ENCODE data around the gene PSME2. TPM values are rescaled to one million over a fixed set of nuclear protein-coding genes. Genes with fewer than 3 reads are reported as not detected.

Gene PSME2
- total RNA-seq, 1 experiment from 2014 or later, result 172 TPM

DNA sequence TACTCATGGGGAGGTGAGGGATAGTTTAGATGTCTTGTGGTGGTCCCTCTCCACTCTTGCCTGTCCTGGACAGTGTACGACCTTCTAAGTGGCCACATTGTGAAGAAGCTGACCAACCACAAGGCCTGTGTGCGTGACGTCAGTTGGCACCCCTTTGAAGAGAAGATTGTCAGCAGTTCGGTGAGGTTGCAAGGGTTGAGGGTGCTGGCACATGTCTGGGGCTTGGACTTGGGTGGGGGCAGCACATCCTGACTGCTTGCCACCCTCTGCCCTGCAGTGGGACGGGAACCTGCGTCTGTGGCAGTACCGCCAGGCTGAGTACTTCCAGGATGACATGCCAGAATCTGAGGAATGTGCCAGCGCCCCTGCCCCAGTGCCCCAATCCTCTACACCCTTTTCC lies 23.5 kb downstream of the PSME2 start:
- H3K4me3 ChIP-seq (ENCODE audit: low read depth, low read length, poor library complexity, severe bottlenecking), result no peak overlapping the region
- no peak for DNase-seq (ENCODE audit: low spot score)
- no peaks in the 10 kb centered on the region for H3K9me3 ChIP-seq (ENCODE audit: low read depth, low read length, poor library complexity, severe bottlenecking)
- intact Hi-C loops (cut with micrococcal nuclease; ENCODE audit: unreplicated experiment), result no loop called here
- no peak overlapping the region for H3K27ac ChIP-seq (ENCODE audit: low read depth, low read length, poor library complexity, severe bottlenecking)
- H3K36me3 ChIP-seq (ENCODE audit: insufficient read depth, low read length, poor library complexity, severe bottlenecking), result peaks cover 28% of the 10 kb centered on the region
- no TSS peak for BruUV-seq (replicated peaks)
- H3K4me1 ChIP-seq (ENCODE audit: insufficient read depth, low read length, poor library complexity, severe bottlenecking), result no peaks in the 10 kb centered on the region
- TF ChIP-seq, protein P1, sequence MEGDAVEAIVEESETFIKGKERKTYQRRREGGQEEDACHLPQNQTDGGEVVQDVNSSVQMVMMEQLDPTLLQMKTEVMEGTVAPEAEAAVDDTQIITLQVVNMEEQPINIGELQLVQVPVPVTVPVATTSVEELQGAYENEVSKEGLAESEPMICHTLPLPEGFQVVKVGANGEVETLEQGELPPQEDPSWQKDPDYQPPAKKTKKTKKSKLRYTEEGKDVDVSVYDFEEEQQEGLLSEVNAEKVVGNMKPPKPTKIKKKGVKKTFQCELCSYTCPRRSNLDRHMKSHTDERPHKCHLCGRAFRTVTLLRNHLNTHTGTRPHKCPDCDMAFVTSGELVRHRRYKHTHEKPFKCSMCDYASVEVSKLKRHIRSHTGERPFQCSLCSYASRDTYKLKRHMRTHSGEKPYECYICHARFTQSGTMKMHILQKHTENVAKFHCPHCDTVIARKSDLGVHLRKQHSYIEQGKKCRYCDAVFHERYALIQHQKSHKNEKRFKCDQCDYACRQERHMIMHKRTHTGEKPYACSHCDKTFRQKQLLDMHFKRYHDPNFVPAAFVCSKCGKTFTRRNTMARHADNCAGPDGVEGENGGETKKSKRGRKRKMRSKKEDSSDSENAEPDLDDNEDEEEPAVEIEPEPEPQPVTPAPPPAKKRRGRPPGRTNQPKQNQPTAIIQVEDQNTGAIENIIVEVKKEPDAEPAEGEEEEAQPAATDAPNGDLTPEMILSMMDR (conservative IDR thresholded peaks at IDR 0.05; ENCODE audit: low read depth, low read length), result no peak
- no peak for TF ChIP-seq EZH2 (IDR thresholded peaks at IDR 0.05; ENCODE audit: borderline replicate concordance, low read depth, low read length, poor library complexity, severe bottlenecking)
- ChIA-PET CTCF (no interaction called here), POLR2A (ENCODE audit: low non-redundant PET) (no interaction called here)
- H3K27me3 ChIP-seq (replicated peaks; ENCODE audit: insufficient read depth, low read depth, low read length, poor library complexity), result no peaks in the 10 kb centered on the region

DNA sequence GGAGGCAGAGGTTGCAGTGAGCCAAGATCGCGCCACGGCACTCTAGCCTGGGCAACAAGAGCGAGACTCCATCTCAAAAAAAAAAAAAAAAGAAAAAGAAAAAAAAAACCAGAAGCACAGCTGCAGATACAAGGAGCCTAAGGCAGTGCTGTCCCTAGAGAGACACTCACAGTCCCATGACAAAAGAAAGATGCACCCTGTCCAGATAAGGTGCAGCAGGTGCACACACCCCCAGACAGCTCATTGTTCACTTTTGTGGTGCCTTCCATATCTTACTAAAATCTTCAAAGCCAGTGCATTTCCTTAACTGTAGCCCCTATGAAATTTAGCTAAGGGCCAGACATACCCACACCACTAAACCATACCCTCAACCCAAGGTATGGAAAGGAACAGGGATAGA lies 24.0 kb downstream of the PSME2 start:
- Histone ChIP-seq H3K4me1 (ENCODE audit: insufficient read depth, low read length, poor library complexity, severe bottlenecking) (no peaks in the 10 kb centered on the region), H3K36me3 (ENCODE audit: insufficient read depth, low read length, poor library complexity, severe bottlenecking) (peaks cover 32% of the 10 kb centered on the region), H3K9me3 (ENCODE audit: low read depth, low read length, poor library complexity, severe bottlenecking) (no peaks in the 10 kb centered on the region), H3K4me3 (ENCODE audit: low read depth, low read length, poor library complexity, severe bottlenecking) (no peak overlapping the region), H3K27me3 (replicated peaks; ENCODE audit: insufficient read depth, low read depth, low read length, poor library complexity) (no peaks in the 10 kb centered on the region), H3K27ac (ENCODE audit: low read depth, low read length, poor library complexity, severe bottlenecking) (no peak overlapping the region)
- BruUV-seq (replicated peaks), result no TSS peak
- no peak for DNase-seq (ENCODE audit: low spot score)
- TF ChIP-seq EZH2 (IDR thresholded peaks at IDR 0.05; ENCODE audit: borderline replicate concordance, low read depth, low read length, poor library complexity, severe bottlenecking), result no peak
- TF ChIP-seq, protein P1 (conservative IDR thresholded peaks at IDR 0.05; ENCODE audit: low read depth, low read length), result no peak
- POLR2A ChIA-PET (ENCODE audit: low non-redundant PET), result no interaction called here
- intact Hi-C loops (cut with micrococcal nuclease; ENCODE audit: unreplicated experiment), result no loop called here
- CTCF ChIA-PET, result no interaction called here

DNA sequence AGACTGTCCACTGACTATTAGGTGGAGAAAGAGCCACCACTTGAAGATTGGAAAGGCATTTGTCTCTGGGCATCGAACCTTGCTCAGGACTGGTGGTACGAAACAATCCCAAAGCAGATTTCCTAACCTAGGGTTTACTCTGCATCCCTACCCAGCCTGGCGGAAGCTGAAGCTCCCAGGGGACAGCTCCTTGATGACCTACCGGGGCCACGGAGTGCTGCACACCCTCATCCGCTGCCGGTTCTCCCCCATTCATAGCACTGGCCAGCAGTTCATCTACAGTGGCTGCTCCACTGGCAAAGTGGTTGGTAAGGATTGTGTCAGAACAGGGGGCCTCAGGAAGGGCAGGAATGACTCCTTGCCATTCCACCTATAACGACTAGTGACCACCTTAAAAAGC lies 25.2 kb downstream of the PSME2 start:
- Histone ChIP-seq H3K27me3 (replicated peaks; ENCODE audit: insufficient read depth, low read depth, low read length, poor library complexity) (no peaks in the 10 kb centered on the region), H3K4me1 (ENCODE audit: insufficient read depth, low read length, poor library complexity, severe bottlenecking) (peaks cover under 1% of the 10 kb centered on the region), H3K4me3 (ENCODE audit: low read depth, low read length, poor library complexity, severe bottlenecking) (no peak overlapping the region), H3K36me3 (ENCODE audit: insufficient read depth, low read length, poor library complexity, severe bottlenecking) (peaks cover 32% of the 10 kb centered on the region), H3K27ac (ENCODE audit: low read depth, low read length, poor library complexity, severe bottlenecking) (no peak overlapping the region), H3K9me3 (ENCODE audit: low read depth, low read length, poor library complexity, severe bottlenecking) (no peaks in the 10 kb centered on the region)
- TF ChIP-seq, protein P1 (conservative IDR thresholded peaks at IDR 0.05; ENCODE audit: low read depth, low read length), result no peak
- no peak for TF ChIP-seq EZH2 (IDR thresholded peaks at IDR 0.05; ENCODE audit: borderline replicate concordance, low read depth, low read length, poor library complexity, severe bottlenecking)
- ChIA-PET CTCF (no interaction called here), POLR2A (ENCODE audit: low non-redundant PET) (no interaction called here)
- no peak for DNase-seq (ENCODE audit: low spot score)
- no TSS peak for BruUV-seq (replicated peaks)
- intact Hi-C loops (cut with micrococcal nuclease; ENCODE audit: unreplicated experiment), result no loop called here

Measured in A673 (cell line).